Measurements from ENCODE around the gene TMEM108.

DNA sequence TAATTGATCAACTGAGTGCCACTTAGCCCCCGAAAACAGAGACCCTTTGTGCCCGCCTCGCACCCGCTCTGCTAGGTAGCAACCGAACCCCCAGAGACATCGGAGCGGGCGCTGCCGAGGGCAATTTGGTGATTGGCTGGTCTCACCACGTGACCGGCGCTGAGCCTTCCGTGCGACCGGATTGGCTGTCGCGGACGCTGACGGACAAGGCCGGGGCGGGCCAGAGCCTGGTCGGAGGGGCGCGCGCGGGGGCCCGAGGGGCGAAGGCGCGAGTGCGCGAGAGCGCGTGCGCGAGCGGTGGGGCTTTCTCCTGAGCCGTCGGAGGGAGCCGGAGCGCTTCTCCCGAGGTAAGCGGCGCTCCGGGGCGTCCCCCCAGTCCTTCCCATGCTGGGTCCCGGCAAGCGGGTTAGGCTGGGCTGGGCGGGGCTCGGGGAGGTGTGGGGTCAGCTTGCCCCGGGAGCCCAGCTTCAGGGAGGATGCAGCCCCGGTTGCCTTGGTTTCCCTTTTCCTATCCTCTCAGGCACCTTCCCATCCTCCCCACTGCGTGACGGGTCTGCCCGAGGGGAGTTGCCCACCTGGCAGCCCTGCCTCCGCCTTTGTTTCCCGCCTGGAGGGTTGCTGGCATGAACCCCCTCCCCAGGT is at the start of gene TMEM108:
- TF ChIP-seq, protein P1, sequence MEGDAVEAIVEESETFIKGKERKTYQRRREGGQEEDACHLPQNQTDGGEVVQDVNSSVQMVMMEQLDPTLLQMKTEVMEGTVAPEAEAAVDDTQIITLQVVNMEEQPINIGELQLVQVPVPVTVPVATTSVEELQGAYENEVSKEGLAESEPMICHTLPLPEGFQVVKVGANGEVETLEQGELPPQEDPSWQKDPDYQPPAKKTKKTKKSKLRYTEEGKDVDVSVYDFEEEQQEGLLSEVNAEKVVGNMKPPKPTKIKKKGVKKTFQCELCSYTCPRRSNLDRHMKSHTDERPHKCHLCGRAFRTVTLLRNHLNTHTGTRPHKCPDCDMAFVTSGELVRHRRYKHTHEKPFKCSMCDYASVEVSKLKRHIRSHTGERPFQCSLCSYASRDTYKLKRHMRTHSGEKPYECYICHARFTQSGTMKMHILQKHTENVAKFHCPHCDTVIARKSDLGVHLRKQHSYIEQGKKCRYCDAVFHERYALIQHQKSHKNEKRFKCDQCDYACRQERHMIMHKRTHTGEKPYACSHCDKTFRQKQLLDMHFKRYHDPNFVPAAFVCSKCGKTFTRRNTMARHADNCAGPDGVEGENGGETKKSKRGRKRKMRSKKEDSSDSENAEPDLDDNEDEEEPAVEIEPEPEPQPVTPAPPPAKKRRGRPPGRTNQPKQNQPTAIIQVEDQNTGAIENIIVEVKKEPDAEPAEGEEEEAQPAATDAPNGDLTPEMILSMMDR (IDR thresholded peaks at IDR 0.05), result no peak
- no peak for TF ChIP-seq POLR2A (IDR thresholded peaks at IDR 0.05)
